Measurements from ENCODE around the gene ZSWIM4. TPM values are rescaled to one million over a fixed set of nuclear protein-coding genes. Genes with fewer than 3 reads are reported as not detected.

ZSWIM4 gene
- total and polyA plus RNA-seq, 2 of the 13 experiments (the other 11 are each of a cell fraction or from before 2014, with no cell fraction given) = 0.33 to 0.86 TPM

- no peak for TF ChIP-seq YEATS4 (CRISPR knock-in tag; IDR thresholded peaks at IDR 0.05; ENCODE audit: borderline replicate concordance)
- TF ChIP-seq KAT2B (IDR thresholded peaks at IDR 0.05; ENCODE audit: borderline replicate concordance, low read depth, low read length) = no peak
- TF ChIP-seq KDM5B (CRISPR knock-in tag; IDR thresholded peaks at IDR 0.05; ENCODE audit: borderline replicate concordance) = 0 out of 2 replicates have a peak, but pooled peaks have one; percentile 15
- TF ChIP-seq HBP1 (CRISPR knock-in tag; IDR thresholded peaks at IDR 0.05; ENCODE audit: low read depth) = no peak; the same call in 1 of the 2 replicates
- no peak for TF ChIP-seq MTF1 (CRISPR knock-in tag; IDR thresholded peaks at IDR 0.05)
- TF ChIP-seq ZNF713 (CRISPR knock-in tag; IDR thresholded peaks at IDR 0.05) = no peak
- no peak for TF ChIP-seq HDAC6 (IDR thresholded peaks at IDR 0.05; ENCODE audit: low read depth, low read length)
- no peak for TF ChIP-seq KAT8 (CRISPR knock-in tag; IDR thresholded peaks at IDR 0.05)
- TF ChIP-seq MXI1 (IDR thresholded peaks at IDR 0.05; ENCODE audit: borderline replicate concordance, low read depth, low read length) = peak; percentile 80; the same call in 1 of the 3 replicates
- TF ChIP-seq ZNF138 (CRISPR knock-in tag; IDR thresholded peaks at IDR 0.05; ENCODE audit: low read depth) = no peak
- no peak for TF ChIP-seq ZNF3 (CRISPR knock-in tag; IDR thresholded peaks at IDR 0.05)
- TF ChIP-seq ZNF549 (CRISPR knock-in tag; IDR thresholded peaks at IDR 0.05) = no peak
- TF ChIP-seq ZNF704 (CRISPR knock-in tag; IDR thresholded peaks at IDR 0.05; ENCODE audit: borderline replicate concordance) = no peak
- TF ChIP-seq ZNF24 (IDR thresholded peaks at IDR 0.05) = no peak
- no peak for TF ChIP-seq TSC22D2 (CRISPR knock-in tag; IDR thresholded peaks at IDR 0.05; ENCODE audit: borderline replicate concordance)
- TF ChIP-seq ZBTB8A (CRISPR knock-in tag; IDR thresholded peaks at IDR 0.05; ENCODE audit: borderline replicate concordance, low read depth) = no peak
- TF ChIP-seq ZNF292 (CRISPR knock-in tag; IDR thresholded peaks at IDR 0.05; ENCODE audit: borderline replicate concordance, low read depth) = no peak; the same call in 1 of the 2 replicates
- 0 out of 2 replicates have a peak, but pooled peaks have one; percentile 22 for TF ChIP-seq ZNF607 (CRISPR knock-in tag; IDR thresholded peaks at IDR 0.05; ENCODE audit: borderline replicate concordance)
- peak; percentile 35; the same call in 1 of the 2 replicates for TF ChIP-seq ZNF501 (CRISPR knock-in tag; IDR thresholded peaks at IDR 0.05)
- no peak for TF ChIP-seq NR2F1 (CRISPR knock-in tag; IDR thresholded peaks at IDR 0.05)
- no peak for TF ChIP-seq ZNF629 (CRISPR knock-in tag; conservative IDR thresholded peaks at IDR 0.05)
- no peak for TF ChIP-seq ZNF598 (CRISPR knock-in tag; IDR thresholded peaks at IDR 0.05; ENCODE audit: borderline replicate concordance)
- no peak for TF ChIP-seq PHF5A (CRISPR knock-in tag; IDR thresholded peaks at IDR 0.05; ENCODE audit: low read depth, unreplicated experiment)
- peak; percentile 64; the same call in 1 of the 2 replicates for TF ChIP-seq FOXK2 (IDR thresholded peaks at IDR 0.05)
- no peak for TF ChIP-seq NRL (CRISPR knock-in tag; IDR thresholded peaks at IDR 0.05; ENCODE audit: borderline replicate concordance)
- TF ChIP-seq ZNF788 (CRISPR knock-in tag; IDR thresholded peaks at IDR 0.05; ENCODE audit: borderline replicate concordance) = no peak
- TF ChIP-seq ZNF709 (CRISPR knock-in tag; IDR thresholded peaks at IDR 0.05) = no peak
- peak; percentile 74 for TF ChIP-seq TFAP4 (IDR thresholded peaks at IDR 0.05; ENCODE audit: borderline replicate concordance, low read depth)
- TF ChIP-seq GATAD2A (CRISPR knock-in tag; IDR thresholded peaks at IDR 0.05) = peak; percentile 24; the same call in 1 of the 2 replicates
Measured at GRCh38 chr19:13765395-13766094, 29.7 kb upstream of the ZSWIM4 start (continued).
